ENCODE results near the gene SUV39H1. TPM values are rescaled to one million over a fixed set of nuclear protein-coding genes. Genes with fewer than 3 reads are reported as not detected.

SUV39H1 gene
- total and polyA plus RNA-seq, 2 of the 8 experiments (the other 6 are each of a cell fraction or from before 2014, with no cell fraction given), result 14.8 to 27.8 TPM

DNA sequence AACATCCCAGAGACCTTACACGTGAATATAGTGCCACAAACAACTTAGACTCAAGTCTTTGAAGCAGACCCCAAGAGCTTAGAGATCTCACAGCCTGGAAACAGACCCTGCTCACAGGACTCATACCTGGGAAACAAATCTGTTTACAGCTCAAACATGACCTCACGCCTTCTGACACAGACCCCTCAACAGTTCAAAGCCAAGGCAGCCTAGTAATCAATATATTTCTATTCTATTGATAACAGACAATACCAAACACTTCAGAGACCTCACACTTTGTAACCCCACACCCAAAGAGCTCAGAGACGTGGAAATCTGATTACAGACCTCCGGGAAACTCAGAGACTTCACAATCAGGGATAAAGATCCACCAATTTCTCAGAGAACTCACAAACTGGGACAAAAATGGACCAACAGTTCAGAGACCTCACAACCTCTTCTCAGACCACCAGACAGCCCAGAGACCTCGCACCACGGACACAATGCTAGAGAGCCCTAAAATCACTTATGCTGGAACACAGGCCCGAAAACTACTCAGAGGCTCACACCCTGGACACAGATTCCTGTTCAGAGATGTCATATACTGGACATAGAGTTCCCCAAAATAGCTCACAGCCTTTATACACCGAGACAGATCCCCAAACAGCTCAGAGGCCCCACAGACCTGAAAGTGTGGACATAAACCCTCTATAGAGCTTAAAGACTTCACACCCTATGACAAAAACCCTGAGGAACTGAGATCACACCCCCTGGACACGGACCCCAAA lies 14.8 kb downstream of the SUV39H1 start (continued):
- TF ChIP-seq BRCA1 (IDR thresholded peaks at IDR 0.05; ENCODE audit: low read depth, low read length) (no peak), NANOG (IDR thresholded peaks at IDR 0.05; ENCODE audit: insufficient read depth, low read depth, low read length, poor library complexity, severe bottlenecking) (no peak)
